Retinal pigment epithelial cell (primary cell): Measurements from ENCODE around the gene TCF7L2.

ENCODE experiments used
- DNase-seq: peaks from one replicate; pipeline ENCODE4 v3.0.0-alpha.2; 2010; ENCODE audit warnings: low read depth
- H3K4me3 ChIP-seq: 2 replicates; pipeline ENCODE4 v1.5.1; 2011; ENCODE audit warnings: mild to moderate bottlenecking, low read length, control low read depth, moderate library complexity
- TF ChIP-seq, protein P1 (sequence below): conservative IDR thresholded peaks from 2 replicates; pipeline ENCODE4 v1.5.1; 2011; ENCODE audit warnings: low read depth, low read length, control low read depth, inconsistent platforms

The TCF7L2 gene

DNA sequence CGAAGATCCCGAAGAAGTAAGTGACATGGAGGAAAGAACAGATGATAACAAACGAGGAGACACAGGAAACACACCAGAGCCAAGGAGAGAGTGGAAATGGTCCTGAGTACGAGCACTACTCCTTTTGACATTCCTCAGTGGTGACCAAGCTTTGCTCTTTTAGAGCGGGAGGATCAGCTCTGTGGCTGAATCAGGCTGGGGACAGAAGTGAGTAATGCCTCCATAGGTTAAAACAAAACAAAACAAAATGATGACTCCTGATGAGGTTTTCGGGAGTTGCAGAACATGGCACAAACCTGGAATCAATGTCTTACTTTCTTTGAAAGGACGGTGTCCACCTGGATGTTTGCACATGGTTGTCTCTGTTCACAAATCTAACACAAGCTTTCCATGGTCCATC lies 30.3 kb upstream of the TCF7L2 start:
- H3K4me3 ChIP-seq: no peak overlapping the region
- no peak for DNase-seq
- TF ChIP-seq, protein P1, sequence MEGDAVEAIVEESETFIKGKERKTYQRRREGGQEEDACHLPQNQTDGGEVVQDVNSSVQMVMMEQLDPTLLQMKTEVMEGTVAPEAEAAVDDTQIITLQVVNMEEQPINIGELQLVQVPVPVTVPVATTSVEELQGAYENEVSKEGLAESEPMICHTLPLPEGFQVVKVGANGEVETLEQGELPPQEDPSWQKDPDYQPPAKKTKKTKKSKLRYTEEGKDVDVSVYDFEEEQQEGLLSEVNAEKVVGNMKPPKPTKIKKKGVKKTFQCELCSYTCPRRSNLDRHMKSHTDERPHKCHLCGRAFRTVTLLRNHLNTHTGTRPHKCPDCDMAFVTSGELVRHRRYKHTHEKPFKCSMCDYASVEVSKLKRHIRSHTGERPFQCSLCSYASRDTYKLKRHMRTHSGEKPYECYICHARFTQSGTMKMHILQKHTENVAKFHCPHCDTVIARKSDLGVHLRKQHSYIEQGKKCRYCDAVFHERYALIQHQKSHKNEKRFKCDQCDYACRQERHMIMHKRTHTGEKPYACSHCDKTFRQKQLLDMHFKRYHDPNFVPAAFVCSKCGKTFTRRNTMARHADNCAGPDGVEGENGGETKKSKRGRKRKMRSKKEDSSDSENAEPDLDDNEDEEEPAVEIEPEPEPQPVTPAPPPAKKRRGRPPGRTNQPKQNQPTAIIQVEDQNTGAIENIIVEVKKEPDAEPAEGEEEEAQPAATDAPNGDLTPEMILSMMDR: no peak

DNA sequence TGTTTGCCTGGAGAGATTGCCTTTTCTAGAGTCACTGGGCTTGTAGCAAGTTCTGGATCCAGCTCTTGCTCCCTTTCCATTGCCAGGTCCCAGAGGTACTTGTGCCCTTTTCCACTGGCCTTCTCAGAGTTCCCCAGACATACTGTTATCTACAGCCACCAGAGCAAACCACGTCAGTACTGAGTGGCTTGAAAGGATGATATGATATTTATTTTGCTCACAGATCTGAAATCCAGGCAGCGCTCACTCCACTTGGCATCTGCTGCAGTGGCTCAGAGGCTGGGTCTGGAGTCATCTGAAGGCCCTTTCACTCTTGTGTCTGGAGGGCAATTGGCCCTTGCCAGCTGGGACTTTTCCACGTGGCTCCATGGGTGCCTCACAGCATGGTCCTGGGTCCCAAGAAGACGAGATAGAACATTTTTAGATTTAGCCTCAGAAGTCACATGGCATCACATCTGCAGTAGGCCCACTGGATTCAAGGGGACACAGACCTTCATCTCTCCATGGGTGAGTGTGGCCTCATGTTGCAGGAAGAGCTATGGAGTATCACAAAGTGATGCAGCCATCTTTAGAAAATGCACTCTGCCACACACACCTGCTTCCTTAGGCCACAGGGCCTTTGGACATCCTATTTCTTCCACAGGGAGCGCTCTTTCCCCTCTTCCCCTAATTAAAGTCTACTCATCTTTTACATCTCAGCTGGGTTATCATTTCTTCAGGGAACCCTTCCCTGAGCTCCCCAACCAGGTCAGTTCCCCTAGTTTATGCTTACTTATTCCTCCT lies 22.9 kb upstream of the TCF7L2 start:
- TF ChIP-seq, protein P1: no peak
- no peak overlapping the region for H3K4me3 ChIP-seq
- DNase-seq: no peak

DNA sequence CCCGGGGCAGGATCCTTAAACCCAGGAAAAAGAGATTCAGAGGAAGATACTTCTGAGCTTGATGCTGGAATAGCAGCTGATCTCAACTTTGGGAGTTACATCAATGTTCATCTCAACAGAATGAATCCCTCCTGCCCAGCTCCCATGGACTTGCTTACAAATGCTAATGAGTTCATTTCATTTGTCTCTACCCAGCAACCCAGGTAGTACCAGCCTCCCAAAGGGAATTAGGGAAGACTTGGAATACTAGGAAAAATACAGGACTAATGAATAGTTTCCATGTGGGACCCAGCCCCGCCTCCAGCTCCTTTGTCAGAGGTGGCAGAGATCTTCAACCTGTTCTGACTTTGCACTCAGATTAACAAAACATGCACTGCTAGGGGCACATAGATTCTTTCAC lies 22.1 kb upstream of the TCF7L2 start:
- TF ChIP-seq, protein P1: no peak
- no peak for DNase-seq
- H3K4me3 ChIP-seq: no peak overlapping the region

DNA sequence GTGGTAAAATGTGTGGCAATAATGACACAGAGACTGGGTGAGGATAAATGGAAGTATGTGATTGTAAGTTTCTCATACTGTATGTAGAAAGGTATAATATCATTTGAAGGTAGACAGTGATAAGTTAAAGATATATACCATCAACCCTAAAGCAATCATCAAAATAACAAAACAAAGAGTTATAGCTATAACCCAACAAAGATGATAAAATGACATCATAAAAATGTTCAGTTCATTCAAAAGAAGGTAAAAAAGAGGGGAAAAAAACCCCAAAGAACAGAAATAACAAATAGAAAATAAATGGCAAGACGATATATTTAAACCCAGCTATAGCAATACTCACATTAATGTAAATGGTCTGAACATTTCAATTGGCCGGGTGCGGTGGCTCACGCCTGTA lies 17.4 kb upstream of the TCF7L2 start:
- no peak overlapping the region for H3K4me3 ChIP-seq
- TF ChIP-seq, protein P1: no peak
- DNase-seq: no peak

DNA sequence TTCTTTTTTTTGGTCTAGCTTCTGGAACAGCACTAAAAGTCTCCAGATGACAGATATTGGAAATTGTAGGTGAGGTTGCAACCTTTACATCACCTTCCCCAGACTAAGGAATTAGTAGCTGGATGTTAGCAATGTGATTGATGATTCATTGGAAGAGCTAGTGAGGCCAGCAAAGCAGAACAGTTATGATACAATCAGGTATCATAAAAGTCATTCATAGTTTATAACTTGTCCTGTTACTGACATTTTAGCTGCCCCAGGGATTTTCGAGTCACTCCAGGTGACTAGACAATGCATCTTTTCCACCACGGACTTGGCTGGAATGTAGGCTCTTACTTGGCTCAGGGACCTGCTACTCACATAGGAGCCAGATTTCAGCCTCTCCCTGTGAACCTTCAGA lies 15.9 kb upstream of the TCF7L2 start:
- TF ChIP-seq, protein P1: no peak

DNA sequence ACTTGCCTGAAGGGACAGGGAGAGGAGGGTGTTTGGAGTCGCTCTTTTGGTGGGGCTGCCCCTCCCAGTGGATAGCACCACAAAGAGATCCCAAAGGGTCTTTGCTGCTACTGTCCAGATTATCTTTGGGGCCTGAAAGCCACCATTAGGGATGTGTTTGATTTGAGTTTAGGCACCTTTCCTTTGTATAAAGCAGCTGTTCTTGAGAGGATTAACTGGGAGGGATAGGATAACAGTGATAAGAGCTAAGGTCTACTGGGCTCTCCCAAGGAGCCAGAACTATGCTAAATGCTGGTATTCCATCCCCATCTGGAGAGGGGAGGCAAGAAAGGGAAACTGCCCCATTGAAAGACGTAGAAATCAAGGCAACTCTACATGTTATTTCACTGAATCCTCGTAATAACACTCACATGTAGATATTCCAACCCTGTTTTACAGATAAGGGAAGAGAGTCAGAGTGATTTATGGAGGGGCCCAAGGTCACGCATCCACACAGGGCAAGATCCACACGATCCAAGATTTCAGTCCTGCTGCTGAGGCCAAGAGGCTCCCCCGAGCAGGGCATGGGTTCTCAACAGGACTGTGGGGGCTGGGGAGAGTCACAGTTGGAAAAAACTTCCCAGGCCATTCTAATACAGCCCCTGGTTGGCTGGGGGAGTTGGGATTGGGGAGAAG lies 11.1 kb upstream of the TCF7L2 start:
- TF ChIP-seq, protein P1: no peak
- no peak for DNase-seq
- H3K4me3 ChIP-seq: no peak overlapping the region

More for the DNA sequence above, 15.9 kb upstream of the TCF7L2 start:
- DNase-seq: no peak
- H3K4me3 ChIP-seq: no peak overlapping the region

DNA sequence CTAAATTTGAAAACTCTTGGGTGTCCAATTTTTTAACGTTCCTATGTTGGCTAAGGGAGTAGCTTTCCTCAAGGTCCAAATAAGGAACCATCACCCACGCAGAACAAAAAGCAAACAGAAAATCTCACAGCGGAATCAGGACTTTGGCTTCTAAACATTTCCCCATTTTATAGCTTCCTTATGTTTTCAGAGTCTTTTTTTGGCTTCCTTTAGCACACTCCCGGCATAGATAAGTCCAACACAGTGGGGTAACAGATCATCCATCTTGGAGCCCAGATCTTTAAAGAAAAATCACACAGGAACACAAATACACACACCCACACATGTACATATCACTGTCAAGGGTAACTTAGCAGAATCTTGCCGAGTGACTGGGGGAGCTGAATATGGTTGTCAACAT lies 4.2 kb upstream of the TCF7L2 start:
- no peak for DNase-seq

More for the DNA sequence above, 4.2 kb upstream of the TCF7L2 start:
- TF ChIP-seq, protein P1: no peak
- no peak overlapping the region for H3K4me3 ChIP-seq
